Gastrocnemius medialis (tissue), 4 donors: ENCODE results near the gene RAB44.

ENCODE experiments used
- CTCF ChIP-seq, 5 experiments: fragments of 450-650 bp in 3 of 5; fragments of 200-600 bp in 2 of 5; sonication (generic) in 2 of 5; IDR thresholded peaks in 4 of 5; conservative IDR thresholded peaks in 1 of 5; 1 replicate in 4 of 5; 2 replicates in 1 of 5; pipeline ENCODE4 v1.5.1; 2016 to 2019; ENCODE audit warnings: antibody characterized with exemption in 5 of 5, mild to moderate bottlenecking in 3 of 5, moderate library complexity in 3 of 5
- POLR2A ChIP-seq, 2 donors: fragments of 450-650 bp; IDR thresholded peaks; one replicate each; pipeline ENCODE4 v1.6.1; 2017; ENCODE audit warnings: antibody characterized with exemption in 2 of 2, mild to moderate bottlenecking in 2 of 2, moderate library complexity in 2 of 2

DNA sequence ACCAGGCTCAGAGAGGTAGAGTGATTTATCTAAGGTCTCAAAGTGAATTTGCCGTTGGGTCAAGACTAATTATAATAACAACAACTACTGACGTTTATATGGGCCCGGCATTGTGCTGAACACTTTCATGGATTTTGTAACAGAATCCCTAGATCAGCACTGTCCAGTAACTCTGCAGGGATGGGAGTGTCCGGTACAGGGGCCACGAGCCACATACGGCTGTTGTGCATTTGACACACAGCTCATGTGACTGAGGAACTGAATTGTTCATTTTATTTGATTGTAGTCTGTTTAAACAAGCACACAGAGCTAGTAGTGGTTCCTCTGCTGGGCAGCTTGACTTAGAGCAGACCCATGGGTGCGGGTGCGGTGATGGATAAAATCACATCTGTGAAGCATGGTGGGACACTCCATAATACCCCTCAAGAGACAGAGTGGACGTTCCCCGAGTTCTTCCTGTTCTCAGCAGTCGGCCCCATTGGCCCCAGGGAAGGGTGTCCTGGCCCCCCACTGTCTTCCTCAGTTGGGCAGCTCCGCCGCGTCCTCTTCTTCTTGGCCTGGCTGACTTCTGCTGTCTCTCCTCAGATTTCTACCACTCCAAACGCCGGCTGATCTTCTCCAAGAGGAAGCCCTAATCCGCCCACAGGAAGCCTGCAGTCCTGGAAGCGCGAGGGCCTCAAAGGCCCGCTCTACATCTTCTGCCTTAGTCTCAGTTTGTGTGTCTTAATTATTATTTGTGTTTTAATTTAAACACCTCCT is 12.3 kb upstream of the RAB44 start:
- TF ChIP-seq CTCF (IDR thresholded peaks at IDR 0.05 in 4 of 5, conservative IDR thresholded peaks at IDR 0.05 in 1 of 5) = no peak
- no peak for TF ChIP-seq POLR2A (IDR thresholded peaks at IDR 0.05)
